Measurements from ENCODE around the gene BCL2L2.
A peak's percentile ranks its signal among the peaks of the same experiment; 100 is the strongest.

The BCL2L2 gene

GRCh38 chr14:23299986-23300686, 6.5 kb upstream of the BCL2L2 start:
- Histone ChIP-seq H3K27ac (ENCODE audit: low read depth in 2 of 2, low read length in 2 of 2) (peak overlapping the region; percentile 98 to 99), H3K4me1 (ENCODE audit: control insufficient read depth in 2 of 2, insufficient read depth in 2 of 2, low read length in 2 of 2) (peaks cover 21 to 22% of the 10 kb centered on the region in 2 donors), H3K9me3 (ENCODE audit: control insufficient read depth in 2 of 2, low read length in 2 of 2) (no peaks in the 10 kb centered on the region), H3K27me3 (ENCODE audit: control insufficient read depth in 2 of 2, insufficient read depth in 2 of 2, low read length in 2 of 2) (no peaks in the 10 kb centered on the region), H3K4me3 (ENCODE audit: low read length in 2 of 2) (peak overlapping the region; percentile 96), H3K36me3 (ENCODE audit: control insufficient read depth in 2 of 2, insufficient read depth in 2 of 2, low read length in 2 of 2) (peaks cover 0 to 16% of the 10 kb centered on the region in 2 donors), H3K9ac (ENCODE audit: low read depth in 1 of 2, low read length in 2 of 2) (peak overlapping the region; percentile 86 to 91)

- H3K4me1 ChIP-seq (ENCODE audit: control insufficient read depth in 2 of 2, insufficient read depth in 2 of 2, low read length in 2 of 2): peaks cover 24 to 28% of the 10 kb centered on the region in 2 donors
- H3K27me3 ChIP-seq (ENCODE audit: control insufficient read depth in 2 of 2, insufficient read depth in 2 of 2, low read length in 2 of 2): no peaks in the 10 kb centered on the region
- H3K9ac ChIP-seq (ENCODE audit: low read depth in 1 of 2, low read length in 2 of 2): peak overlapping the region; percentile 86 to 91
- H3K9me3 ChIP-seq (ENCODE audit: control insufficient read depth in 2 of 2, low read length in 2 of 2): no peaks in the 10 kb centered on the region
- H3K4me3 ChIP-seq (ENCODE audit: low read length in 2 of 2): peak overlapping the region; percentile 96
- H3K27ac ChIP-seq (ENCODE audit: low read depth in 2 of 2, low read length in 2 of 2): peak overlapping the region; percentile 98 to 99
- peaks cover 0 to 16% of the 10 kb centered on the region in 2 donors for H3K36me3 ChIP-seq (ENCODE audit: control insufficient read depth in 2 of 2, insufficient read depth in 2 of 2, low read length in 2 of 2)
Measured at GRCh38 chr14:23300687-23301223, 5.9 kb upstream of the BCL2L2 start.

- peak overlapping the region; percentile 89 to 91 for H3K9ac ChIP-seq (ENCODE audit: low read depth in 1 of 2, low read length in 2 of 2)
- peak overlapping the region; percentile 96 for H3K4me3 ChIP-seq (ENCODE audit: low read length in 2 of 2)
- H3K36me3 ChIP-seq (ENCODE audit: control insufficient read depth in 2 of 2, insufficient read depth in 2 of 2, low read length in 2 of 2): peaks cover 0 to 15% of the 10 kb centered on the region in 2 donors
- H3K4me1 ChIP-seq (ENCODE audit: control insufficient read depth in 2 of 2, insufficient read depth in 2 of 2, low read length in 2 of 2): peaks cover 30 to 35% of the 10 kb centered on the region in 2 donors
- no peaks in the 10 kb centered on the region for H3K9me3 ChIP-seq (ENCODE audit: control insufficient read depth in 2 of 2, low read length in 2 of 2)
- H3K27ac ChIP-seq (ENCODE audit: low read depth in 2 of 2, low read length in 2 of 2): peak overlapping the region; percentile 98 to 99
- H3K27me3 ChIP-seq (ENCODE audit: control insufficient read depth in 2 of 2, insufficient read depth in 2 of 2, low read length in 2 of 2): no peaks in the 10 kb centered on the region
Measured at GRCh38 chr14:23301288-23301968, 5.2 kb upstream of the BCL2L2 start.

GRCh38 chr14:23301969-23302289, 4.7 kb upstream of the BCL2L2 start:
- Histone ChIP-seq H3K27me3 (ENCODE audit: control insufficient read depth in 2 of 2, insufficient read depth in 2 of 2, low read length in 2 of 2) (no peaks in the 10 kb centered on the region), H3K4me3 (ENCODE audit: low read length in 2 of 2) (peak overlapping the region; percentile 67 to 81), H3K9ac (ENCODE audit: low read depth in 1 of 2, low read length in 2 of 2) (peak overlapping the region; percentile 85 to 89), H3K27ac (ENCODE audit: low read depth in 2 of 2, low read length in 2 of 2) (peak overlapping the region; percentile 91 to 98), H3K36me3 (ENCODE audit: control insufficient read depth in 2 of 2, insufficient read depth in 2 of 2, low read length in 2 of 2) (peaks cover 0 to 10% of the 10 kb centered on the region in 2 donors), H3K4me1 (ENCODE audit: control insufficient read depth in 2 of 2, insufficient read depth in 2 of 2, low read length in 2 of 2) (peaks cover 30 to 36% of the 10 kb centered on the region in 2 donors), H3K9me3 (ENCODE audit: control insufficient read depth in 2 of 2, low read length in 2 of 2) (no peaks in the 10 kb centered on the region)

GRCh38 chr14:23302290-23303225, 4.1 kb upstream of the BCL2L2 start, which contains the start of gene PPP1R3E:
PPP1R3E (minus strand) TSS chr14:23302859; CDS start chr14:23302576, 283 bp downstream.
- Histone ChIP-seq H3K36me3 (ENCODE audit: control insufficient read depth in 2 of 2, insufficient read depth in 2 of 2, low read length in 2 of 2) (peaks cover 0 to 5% of the 10 kb centered on the region in 2 donors), H3K9ac (ENCODE audit: low read depth in 1 of 2, low read length in 2 of 2) (peak within 1 kb of the TSS; percentile 85 to 89), H3K27ac (ENCODE audit: low read depth in 2 of 2, low read length in 2 of 2) (peak within 1 kb of the TSS; percentile 91 to 98), H3K27me3 (ENCODE audit: control insufficient read depth in 2 of 2, insufficient read depth in 2 of 2, low read length in 2 of 2) (no peaks in the 10 kb centered on the region), H3K9me3 (ENCODE audit: control insufficient read depth in 2 of 2, low read length in 2 of 2) (no peaks in the 10 kb centered on the region), H3K4me3 (ENCODE audit: low read length in 2 of 2) (peak within 1 kb of the TSS; percentile 67 to 81), H3K4me1 (ENCODE audit: control insufficient read depth in 2 of 2, insufficient read depth in 2 of 2, low read length in 2 of 2) (peaks cover 32 to 42% of the 10 kb centered on the region in 2 donors)

GRCh38 chr14:23307146-23307530, 505 bp downstream of the BCL2L2 start:
- Histone ChIP-seq H3K27ac (ENCODE audit: low read depth in 2 of 2, low read length in 2 of 2) (peak overlapping the region; percentile 96 to 97), H3K36me3 (ENCODE audit: control insufficient read depth in 2 of 2, insufficient read depth in 2 of 2, low read length in 2 of 2) (peaks cover 16 to 31% of the 10 kb centered on the region in 2 donors), H3K4me3 (ENCODE audit: low read length in 2 of 2) (peak overlapping the region; percentile 83 to 98), H3K27me3 (ENCODE audit: control insufficient read depth in 2 of 2, insufficient read depth in 2 of 2, low read length in 2 of 2) (no peaks in the 10 kb centered on the region), H3K9me3 (ENCODE audit: control insufficient read depth in 2 of 2, low read length in 2 of 2) (no peaks in the 10 kb centered on the region), H3K9ac (ENCODE audit: low read depth in 1 of 2, low read length in 2 of 2) (peak overlapping the region; percentile 94 to 95), H3K4me1 (ENCODE audit: control insufficient read depth in 2 of 2, insufficient read depth in 2 of 2, low read length in 2 of 2) (peaks cover 39 to 49% of the 10 kb centered on the region in 2 donors)

GRCh38 chr14:23307687-23308644, 1.3 kb downstream of the BCL2L2 start:
- Histone ChIP-seq H3K4me1 (ENCODE audit: control insufficient read depth in 2 of 2, insufficient read depth in 2 of 2, low read length in 2 of 2) (peaks cover 33 to 43% of the 10 kb centered on the region in 2 donors), H3K9me3 (ENCODE audit: control insufficient read depth in 2 of 2, low read length in 2 of 2) (no peaks in the 10 kb centered on the region), H3K27ac (ENCODE audit: low read depth in 2 of 2, low read length in 2 of 2) (peak overlapping the region in 1 of 2 donors; percentile 97)

GRCh38 chr14:23308721-23309445, 2.2 kb downstream of the BCL2L2 start:
- Histone ChIP-seq H3K4me3 (ENCODE audit: low read length in 2 of 2) (peak overlapping the region in 1 of 2 donors; percentile 36), H3K9ac (ENCODE audit: low read depth in 1 of 2, low read length in 2 of 2) (no peak overlapping the region), H3K4me1 (ENCODE audit: control insufficient read depth in 2 of 2, insufficient read depth in 2 of 2, low read length in 2 of 2) (peaks cover 31 to 42% of the 10 kb centered on the region in 2 donors), H3K27ac (ENCODE audit: low read depth in 2 of 2, low read length in 2 of 2) (no peak overlapping the region), H3K27me3 (ENCODE audit: control insufficient read depth in 2 of 2, insufficient read depth in 2 of 2, low read length in 2 of 2) (no peaks in the 10 kb centered on the region), H3K36me3 (ENCODE audit: control insufficient read depth in 2 of 2, insufficient read depth in 2 of 2, low read length in 2 of 2) (peaks cover 16 to 31% of the 10 kb centered on the region in 2 donors), H3K9me3 (ENCODE audit: control insufficient read depth in 2 of 2, low read length in 2 of 2) (no peaks in the 10 kb centered on the region)

More at GRCh38 chr14:23307687-23308644, 1.3 kb downstream of the BCL2L2 start:
- no peaks in the 10 kb centered on the region for H3K27me3 ChIP-seq (ENCODE audit: control insufficient read depth in 2 of 2, insufficient read depth in 2 of 2, low read length in 2 of 2)
- H3K4me3 ChIP-seq (ENCODE audit: low read length in 2 of 2): peak overlapping the region; percentile 83 to 98
- H3K36me3 ChIP-seq (ENCODE audit: control insufficient read depth in 2 of 2, insufficient read depth in 2 of 2, low read length in 2 of 2): peaks cover 16 to 31% of the 10 kb centered on the region in 2 donors
- peak overlapping the region; percentile 94 to 95 for H3K9ac ChIP-seq (ENCODE audit: low read depth in 1 of 2, low read length in 2 of 2)

Measured in mucosa of rectum (tissue), 2 donors.